A673 (cell line): ENCODE data around the gene HMX3. TPM values are rescaled to one million over a fixed set of nuclear protein-coding genes. Genes with fewer than 3 reads are reported as not detected.
"Not testable (repeated sequence)": the region's sequence is repeated elsewhere in the genome, so short reads cannot be mapped to it uniquely, and the experiment has no call there.

Source experiments
- BruUV-seq: library from RNA; stranded (reverse); fragments of 400-500 nt; replicated peaks from 2 replicates; lab custom pipeline; 2021; lab: Mats Ljungman, UMichigan
- CTCF ChIA-PET: fragments of 300-600 bp; sonication (Branson Sonifier 250); formaldehyde crosslinking; loops from one replicate; lab custom pipeline; 2022; ENCODE audit warnings: antibody characterized with exemption; lab: Charles Lee
- POLR2A ChIA-PET: fragments of 300-600 bp; sonication (Branson Sonifier 250); formaldehyde crosslinking; loops from one replicate; lab custom pipeline; 2022; ENCODE audit warnings: antibody characterized with exemption; ENCODE audit not compliant: low non-redundant PET; lab: Charles Lee
- DNase-seq: peaks from one replicate; pipeline ENCODE4 v3.0.0-alpha.2; 2015; ENCODE audit warnings: low spot score
- H3K27ac ChIP-seq: fragments of 200-600 bp; sonication (generic); 2 replicates; pipeline ENCODE4 v1.5.1; 2016; ENCODE audit warnings: mixed run types, low read depth, mild to moderate bottlenecking, mixed read lengths, antibody characterized with exemption, low read length; ENCODE audit not compliant: poor library complexity, severe bottlenecking
- H3K27me3 ChIP-seq: fragments of 200-600 bp; sonication (generic); replicated peaks from 2 replicates; pipeline ENCODE4 v1.6.1; 2017; ENCODE audit warnings: mixed run types, low read depth, mild to moderate bottlenecking, mixed read lengths, antibody characterized with exemption, low read length; ENCODE audit not compliant: insufficient read depth, poor library complexity
- H3K36me3 ChIP-seq: fragments of 200-600 bp; sonication (generic); 2 replicates; pipeline ENCODE4 v1.6.1; 2016; ENCODE audit warnings: mixed run types, mild to moderate bottlenecking, mixed read lengths, antibody characterized with exemption, low read length; ENCODE audit not compliant: insufficient read depth, poor library complexity, severe bottlenecking
- H3K4me1 ChIP-seq: fragments of 200-600 bp; sonication (generic); 2 replicates; pipeline ENCODE4 v1.6.1; 2017; ENCODE audit warnings: mixed run types, mild to moderate bottlenecking, mixed read lengths, antibody characterized with exemption, low read length; ENCODE audit not compliant: insufficient read depth, poor library complexity, severe bottlenecking
- H3K4me3 ChIP-seq: fragments of 200-600 bp; sonication (generic); 2 replicates; pipeline ENCODE4 v1.5.1; 2016; ENCODE audit warnings: low read depth, mixed run types, mild to moderate bottlenecking, mixed read lengths, low read length; ENCODE audit not compliant: poor library complexity, severe bottlenecking
- H3K9me3 ChIP-seq: fragments of 200-600 bp; sonication (generic); 2 replicates; pipeline ENCODE4 v1.6.1; 2016; ENCODE audit warnings: mixed run types, low read depth, mild to moderate bottlenecking, mixed read lengths, antibody characterized with exemption, low read length; ENCODE audit not compliant: poor library complexity, severe bottlenecking
- EZH2 ChIP-seq: fragments of 200-600 bp; sonication (generic); IDR thresholded peaks from 2 replicates; pipeline ENCODE4 v1.6.1; 2017; ENCODE audit warnings: borderline replicate concordance, low read depth, mild to moderate bottlenecking, mixed read lengths, antibody characterized with exemption, low read length; ENCODE audit not compliant: poor library complexity, severe bottlenecking
- intact Hi-C: fragments of 100-400 bp; cut with micrococcal nuclease; formaldehyde crosslinking; loops from one replicate; pipeline ENCODE4 v1.10.0; 2022; ENCODE audit not compliant: unreplicated experiment
- total RNA-seq: library from RNA; stranded (reverse); gene quantifications from 2 replicates; pipeline ENCODE4 v1.2.3, GENCODE V29; 2021
- TF ChIP-seq, protein P1 (sequence below): fragments of 300-800, 200-600 bp; sonication (generic); conservative IDR thresholded peaks from 2 replicates; pipeline ENCODE4 v1.5.1; 2017; ENCODE audit warnings: low read depth, mild to moderate bottlenecking, antibody characterized with exemption, low read length, moderate library complexity, mixed read lengths

Gene HMX3
- total RNA-seq, 1 experiment from 2014 or later, result 0.26 TPM

DNA sequence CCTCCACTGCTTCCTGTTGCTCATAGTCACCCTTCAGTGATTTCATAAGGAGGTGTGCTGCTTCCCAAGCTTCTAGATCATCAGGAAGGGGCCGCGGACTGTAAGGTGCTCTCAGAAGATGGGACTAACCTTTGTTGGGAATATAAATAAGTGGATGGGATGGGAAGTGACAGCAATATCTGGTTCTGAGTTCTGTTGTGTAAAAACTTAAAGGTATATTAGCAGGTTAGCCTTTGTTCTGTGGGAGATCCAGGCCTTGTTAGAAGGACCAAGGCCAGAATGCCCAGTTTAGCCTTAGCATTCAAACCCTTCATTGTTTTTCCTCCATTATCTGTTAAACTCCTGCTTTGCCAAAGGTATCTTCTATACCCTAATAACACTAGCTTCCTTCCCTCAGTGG lies 30.8 kb downstream of the HMX3 start:
- no peak for DNase-seq
- CTCF ChIA-PET, result no interaction called here
- H3K36me3 ChIP-seq, result peaks cover 66% of the 10 kb centered on the region
- intact Hi-C loops, result no loop called here
- H3K4me1 ChIP-seq, result no peaks in the 10 kb centered on the region
- BruUV-seq, result no TSS peak
- no peaks in the 10 kb centered on the region for H3K27me3 ChIP-seq
- H3K27ac ChIP-seq, result no peak overlapping the region
- H3K9me3 ChIP-seq, result no peaks in the 10 kb centered on the region
- POLR2A ChIA-PET, result no interaction called here
- TF ChIP-seq, protein P1, sequence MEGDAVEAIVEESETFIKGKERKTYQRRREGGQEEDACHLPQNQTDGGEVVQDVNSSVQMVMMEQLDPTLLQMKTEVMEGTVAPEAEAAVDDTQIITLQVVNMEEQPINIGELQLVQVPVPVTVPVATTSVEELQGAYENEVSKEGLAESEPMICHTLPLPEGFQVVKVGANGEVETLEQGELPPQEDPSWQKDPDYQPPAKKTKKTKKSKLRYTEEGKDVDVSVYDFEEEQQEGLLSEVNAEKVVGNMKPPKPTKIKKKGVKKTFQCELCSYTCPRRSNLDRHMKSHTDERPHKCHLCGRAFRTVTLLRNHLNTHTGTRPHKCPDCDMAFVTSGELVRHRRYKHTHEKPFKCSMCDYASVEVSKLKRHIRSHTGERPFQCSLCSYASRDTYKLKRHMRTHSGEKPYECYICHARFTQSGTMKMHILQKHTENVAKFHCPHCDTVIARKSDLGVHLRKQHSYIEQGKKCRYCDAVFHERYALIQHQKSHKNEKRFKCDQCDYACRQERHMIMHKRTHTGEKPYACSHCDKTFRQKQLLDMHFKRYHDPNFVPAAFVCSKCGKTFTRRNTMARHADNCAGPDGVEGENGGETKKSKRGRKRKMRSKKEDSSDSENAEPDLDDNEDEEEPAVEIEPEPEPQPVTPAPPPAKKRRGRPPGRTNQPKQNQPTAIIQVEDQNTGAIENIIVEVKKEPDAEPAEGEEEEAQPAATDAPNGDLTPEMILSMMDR, result no peak
- TF ChIP-seq EZH2, result no peak
- H3K4me3 ChIP-seq, result no peak overlapping the region

DNA sequence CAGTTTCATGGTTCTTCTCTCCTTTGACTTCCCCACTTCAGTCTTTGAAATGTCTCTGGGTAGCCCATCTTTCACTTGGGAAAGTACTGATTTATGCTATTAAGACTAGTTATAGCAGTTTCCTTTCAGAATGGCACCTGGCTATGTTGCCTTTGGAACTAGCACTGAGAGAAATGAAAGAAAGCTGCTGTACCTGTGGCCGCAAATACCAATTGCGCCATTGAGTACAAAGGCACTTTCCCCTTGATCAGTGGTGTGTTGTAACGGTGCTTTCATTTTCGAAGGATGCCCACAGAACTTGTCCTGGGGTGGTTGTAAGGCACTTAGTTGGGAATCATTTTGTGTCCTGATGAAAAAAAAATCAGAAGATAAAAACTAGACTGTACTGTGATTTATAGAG lies 35.2 kb downstream of the HMX3 start:
- ChIA-PET POLR2A (no interaction called here), CTCF (no interaction called here)
- no peaks in the 10 kb centered on the region for H3K27me3 ChIP-seq
- TF ChIP-seq, protein P1, result no peak
- no peak for TF ChIP-seq EZH2
- no peaks in the 10 kb centered on the region for H3K4me1 ChIP-seq
- H3K4me3 ChIP-seq, result no peak overlapping the region
- intact Hi-C loops, result no loop called here
- H3K27ac ChIP-seq, result no peak overlapping the region
- H3K36me3 ChIP-seq, result peaks cover 23% of the 10 kb centered on the region
- no TSS peak for BruUV-seq
- no peaks in the 10 kb centered on the region for H3K9me3 ChIP-seq
- no peak for DNase-seq

DNA sequence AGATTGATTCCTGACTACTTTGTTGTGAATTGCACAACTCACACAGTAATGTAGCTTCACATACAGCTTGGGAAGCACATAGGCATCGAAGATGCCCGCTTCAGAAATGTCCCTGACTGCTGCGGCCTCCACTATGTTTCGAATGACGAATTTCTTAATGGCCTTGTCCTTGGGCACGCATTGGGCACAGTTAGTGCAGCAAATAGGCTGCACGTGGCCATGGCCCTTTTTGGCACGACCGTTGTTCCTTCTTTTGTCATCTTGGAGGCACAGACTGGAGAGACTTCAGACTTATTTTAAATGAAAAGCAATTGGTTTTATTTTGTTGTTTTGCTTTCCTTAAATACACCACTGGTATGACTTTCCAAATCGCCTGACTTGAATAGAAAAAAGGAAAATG lies 35.8 kb downstream of the HMX3 start:
- peaks cover 16% of the 10 kb centered on the region for H3K36me3 ChIP-seq
- DNase-seq, H3K9me3 ChIP-seq, BruUV-seq, POLR2A ChIA-PET, H3K4me1 ChIP-seq, intact Hi-C loops, H3K27ac ChIP-seq, H3K4me3 ChIP-seq, H3K27me3 ChIP-seq, CTCF ChIA-PET: not testable (repeated sequence)

DNA sequence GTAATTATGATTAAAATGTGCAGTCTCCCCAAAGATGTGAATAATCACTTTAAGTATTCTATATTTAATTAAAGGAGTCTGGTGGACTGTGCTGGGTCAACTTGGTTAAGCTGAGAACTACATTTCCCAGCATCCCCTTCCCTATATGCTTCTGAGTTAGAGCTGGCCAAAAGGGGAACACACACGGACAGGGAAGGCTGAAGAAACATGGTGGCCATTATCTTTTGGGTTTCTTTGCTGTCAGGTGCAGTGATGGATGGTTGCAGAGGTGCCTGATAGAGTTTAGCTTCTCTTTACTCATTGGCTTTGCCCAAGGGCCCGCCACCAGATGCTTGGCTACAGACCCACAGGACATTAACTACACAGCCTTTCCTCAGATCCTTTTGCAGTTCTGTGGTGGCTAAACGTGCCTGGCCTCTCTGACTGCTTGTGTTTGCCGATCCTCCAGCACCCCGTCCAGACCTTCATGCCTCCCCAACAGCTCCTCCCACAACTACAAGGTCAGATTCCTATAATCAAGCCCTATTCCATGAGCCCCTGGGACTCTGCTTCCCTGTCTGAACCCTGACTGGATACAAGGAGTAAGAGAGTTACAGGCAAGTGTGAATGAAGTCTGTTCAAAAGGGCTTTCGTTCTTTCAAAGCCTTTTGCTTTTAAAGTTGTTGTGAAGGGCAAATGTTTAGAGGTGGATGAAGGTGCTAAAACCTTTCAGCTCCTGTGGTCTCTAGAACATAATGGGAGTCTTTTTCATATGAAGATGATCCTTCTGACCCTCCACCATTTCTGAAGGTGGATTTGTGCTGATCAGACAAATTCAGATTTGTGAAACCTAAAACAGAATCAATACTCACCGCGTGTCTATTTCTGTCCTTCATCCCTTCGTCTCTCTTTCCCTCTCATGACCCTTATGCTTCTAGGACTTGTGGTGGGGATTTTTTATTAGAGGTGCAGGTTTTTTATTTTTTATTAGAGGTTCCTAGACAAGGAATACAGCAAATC lies 39.9 kb downstream of the HMX3 start:
- no peaks in the 10 kb centered on the region for H3K36me3 ChIP-seq
- DNase-seq, result no peak
- ChIA-PET CTCF (no interaction called here), POLR2A (no interaction called here)
- H3K9me3 ChIP-seq, result no peaks in the 10 kb centered on the region
- intact Hi-C loops, result no loop called here
- H3K4me3 ChIP-seq, result no peak overlapping the region
- BruUV-seq, result no TSS peak
- TF ChIP-seq, protein P1, result no peak
- TF ChIP-seq EZH2, result no peak
- H3K27me3 ChIP-seq, result no peaks in the 10 kb centered on the region
- H3K4me1 ChIP-seq, result no peaks in the 10 kb centered on the region
- H3K27ac ChIP-seq, result no peak overlapping the region

DNA sequence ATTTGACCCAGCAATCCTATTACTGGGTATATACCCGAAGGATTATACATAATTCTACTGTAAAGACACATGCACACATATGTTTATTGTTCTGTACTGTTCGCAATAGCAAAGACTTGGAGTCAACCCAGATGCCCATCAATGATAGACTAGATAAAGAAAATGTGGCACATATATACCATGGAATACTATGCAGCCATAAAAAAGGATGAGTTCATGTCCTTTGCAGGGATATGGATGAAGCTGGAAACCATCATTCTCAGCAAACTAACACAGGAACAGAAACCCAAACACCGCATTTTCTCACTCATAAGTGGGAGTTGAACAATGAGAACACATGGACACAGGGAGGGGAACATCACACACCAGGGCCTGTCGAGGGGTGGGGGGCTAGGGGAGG lies 42.6 kb downstream of the HMX3 start:
- intact Hi-C loops, BruUV-seq, H3K9me3 ChIP-seq, H3K4me3 ChIP-seq, H3K36me3 ChIP-seq, POLR2A ChIA-PET, DNase-seq, CTCF ChIA-PET, H3K27me3 ChIP-seq, H3K27ac ChIP-seq, H3K4me1 ChIP-seq: not testable (repeated sequence)
